ENCODE measurements around the gene ICAM3.
A peak's percentile ranks its signal among the peaks of the same experiment; 100 is the strongest.

Gene ICAM3

GRCh38 chr19:10318807-10319682, 20.4 kb downstream of the ICAM3 start:
- no peak overlapping the region for H3K4me3 Mint-ChIP-seq
- peaks cover 18% of the 10 kb centered on the region for H3K4me1 Mint-ChIP-seq
- H3K27ac Mint-ChIP-seq, result peak overlapping the region; percentile 19
- no peaks in the 10 kb centered on the region for H3K9me3 Mint-ChIP-seq
- peaks cover 32% of the 10 kb centered on the region for H3K36me3 Mint-ChIP-seq
- no peak for DNase-seq
- CTCF ChIA-PET, result no interaction called here
- no peaks in the 10 kb centered on the region for H3K27me3 Mint-ChIP-seq

GRCh38 chr19:10317857-10318462, 21.5 kb downstream of the ICAM3 start:
- Mint-ChIP-seq H3K27me3 (no peaks in the 10 kb centered on the region), H3K36me3 (peaks cover 26% of the 10 kb centered on the region), H3K4me3 (no peak overlapping the region), H3K4me1 (peaks cover 18% of the 10 kb centered on the region), H3K9me3 (no peaks in the 10 kb centered on the region), H3K27ac (no peak overlapping the region)
- no peak for DNase-seq
- CTCF ChIA-PET, result no interaction called here

DNA sequence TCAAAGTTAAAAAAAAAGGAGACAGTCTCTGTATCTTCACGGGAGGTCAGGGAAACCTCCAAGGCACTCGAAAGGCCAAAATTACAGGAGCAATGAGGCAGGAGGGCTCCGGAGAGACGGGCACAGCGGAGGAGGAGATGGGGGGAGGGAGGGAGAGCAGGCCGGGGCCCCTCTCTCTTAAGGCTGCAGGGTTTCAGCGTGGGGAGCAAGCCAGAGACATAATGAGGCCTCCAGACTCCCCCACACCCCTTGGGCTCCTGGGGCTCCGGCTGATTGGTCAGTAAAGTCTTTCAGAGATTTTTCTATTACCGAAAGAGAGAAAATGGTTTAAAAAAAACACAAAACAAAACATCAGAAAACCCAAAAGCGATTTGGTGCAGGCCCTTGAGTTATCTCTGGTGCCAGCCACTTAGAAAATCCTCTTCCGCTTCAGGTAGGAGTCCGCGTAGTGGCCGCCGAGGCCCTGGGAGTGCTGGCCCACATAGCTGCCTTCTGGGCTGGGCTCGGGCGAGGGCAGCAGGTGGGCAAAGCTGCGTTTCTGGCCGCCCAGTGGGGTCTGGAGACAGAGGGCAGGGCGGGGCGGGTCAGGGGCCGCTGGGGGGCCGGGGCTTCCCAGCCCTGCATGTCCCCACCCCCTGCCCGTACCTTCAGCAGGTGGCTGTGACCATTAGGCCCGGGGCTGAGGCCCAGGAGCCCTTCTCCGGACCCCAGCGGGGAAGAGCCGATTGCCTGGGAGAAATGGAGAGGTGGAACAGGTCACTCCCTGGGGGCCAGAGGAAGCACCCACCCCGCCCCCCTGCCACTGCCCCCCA, 22.2 kb downstream of the ICAM3 start:
- Mint-ChIP-seq H3K4me3 (no peak overlapping the region), H3K36me3 (peaks cover 26% of the 10 kb centered on the region), H3K27me3 (no peaks in the 10 kb centered on the region), H3K9me3 (no peaks in the 10 kb centered on the region), H3K4me1 (peaks cover 18% of the 10 kb centered on the region), H3K27ac (no peak overlapping the region)
- DNase-seq, result no peak
- CTCF ChIA-PET, result interaction anchor here (0.7 kb wide), 1 partner anchor 48 kb away, joined by 3 read pairs; no protein-coding TSS in a partner anchor

DNA sequence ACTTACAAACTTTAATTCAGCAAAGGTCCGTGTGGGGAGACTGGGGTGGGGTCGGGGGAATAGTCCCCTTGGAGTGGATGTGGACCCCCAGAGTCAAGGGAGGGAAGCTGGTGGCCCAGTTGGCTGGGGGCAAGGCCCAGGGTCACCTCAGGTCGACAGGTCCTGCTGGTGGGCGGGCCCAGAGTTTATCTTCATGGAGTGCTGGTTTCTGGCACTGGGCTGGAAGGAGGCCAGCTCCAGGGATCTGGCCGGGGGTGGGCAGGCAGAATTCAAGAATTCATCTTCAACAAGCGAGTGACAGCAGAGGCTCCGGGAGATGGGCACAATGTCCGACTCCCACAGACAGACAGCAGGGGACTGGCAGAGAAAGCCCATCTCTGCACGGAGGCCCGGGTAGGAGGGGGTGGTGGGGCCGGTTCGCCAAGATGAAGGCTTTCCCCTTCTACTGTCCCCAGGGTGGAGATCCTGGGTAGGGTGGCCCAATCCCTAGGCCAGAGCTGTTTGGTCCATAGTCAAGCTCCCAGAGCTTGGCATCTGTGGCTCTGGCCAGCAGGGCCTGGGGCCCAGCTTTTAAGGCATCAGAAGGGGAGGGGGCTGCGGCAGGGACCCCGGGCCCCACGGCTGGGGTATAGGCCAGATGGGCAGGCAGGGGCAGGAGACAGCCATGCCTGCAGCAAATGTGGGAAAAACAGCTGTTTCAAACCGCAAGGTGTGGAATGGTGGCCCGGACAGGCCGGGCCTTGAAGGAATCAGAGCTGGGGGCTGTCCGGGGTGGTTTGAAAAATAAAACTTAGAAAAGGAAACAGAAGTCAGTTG, 23.0 kb downstream of the ICAM3 start:
- no peak overlapping the region for H3K27ac Mint-ChIP-seq
- H3K36me3 Mint-ChIP-seq, result peaks cover 22% of the 10 kb centered on the region
- H3K9me3 Mint-ChIP-seq, result no peaks in the 10 kb centered on the region

DNA sequence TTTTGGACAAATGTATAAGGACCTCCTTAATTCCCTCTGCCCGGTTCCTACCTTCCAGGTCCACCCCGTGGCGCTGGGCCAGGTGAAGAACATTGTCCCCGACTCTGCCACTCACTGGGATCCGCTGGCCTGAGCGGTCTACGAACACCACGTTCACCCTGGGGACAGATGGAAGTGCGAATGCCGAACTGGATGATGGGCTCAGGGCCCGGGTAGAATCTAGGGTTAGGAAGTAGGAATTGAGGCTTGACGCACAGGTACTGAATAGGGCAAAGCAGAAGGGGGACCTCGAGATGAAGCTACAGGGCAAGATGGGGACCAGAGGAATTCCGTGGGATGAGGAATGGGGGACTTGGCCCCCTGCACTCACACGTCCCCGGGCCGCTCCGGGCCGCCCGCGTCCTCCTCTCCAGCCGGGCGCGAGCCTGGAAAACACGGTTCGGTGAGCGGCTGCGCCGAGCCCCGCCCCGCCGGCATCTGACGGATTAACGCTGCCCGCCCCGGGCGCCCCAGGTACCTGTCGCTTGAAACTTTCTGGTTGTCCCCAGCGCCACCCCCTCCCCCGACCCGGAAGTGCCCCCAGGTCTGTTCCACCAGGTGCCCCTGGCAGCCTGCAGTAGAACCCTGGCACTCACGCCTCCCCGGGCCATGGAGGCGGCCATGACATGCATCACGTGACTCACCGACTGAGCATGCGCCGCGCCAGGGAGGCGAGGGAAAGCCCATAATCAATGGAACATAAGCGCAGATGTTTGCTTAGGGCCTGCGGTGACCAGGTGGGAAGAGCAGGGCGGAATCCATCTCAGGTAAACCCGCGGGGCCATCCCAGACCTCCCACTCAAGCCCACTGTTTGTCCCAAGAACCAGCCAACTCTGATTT, 23.8 kb downstream of the ICAM3 start, which contains the start of gene FDX2:
FDX2 (minus strand) TSS at position 681 of the 880 bp plus-strand sequence; CDS start at position 662, 19 bp downstream.
- Mint-ChIP-seq H3K4me3 (peak within 1 kb of the TSS; percentile 78), H3K27me3 (no peaks in the 10 kb centered on the region), H3K36me3 (peaks cover 22% of the 10 kb centered on the region), H3K4me1 (peaks cover 18% of the 10 kb centered on the region), H3K27ac (peak within 1 kb of the TSS; percentile 28), H3K9me3 (no peaks in the 10 kb centered on the region)
- CTCF ChIA-PET, result interaction anchor here (0.6 to 2.2 kb wide), 3 partner anchors 9 to 73 kb away, joined by 4 to 6 read pairs (median 5); no protein-coding TSS in a partner anchor
- peak; percentile 93 for DNase-seq

More for the DNA sequence above, 23.0 kb downstream of the ICAM3 start:
- no peak for DNase-seq
- Mint-ChIP-seq H3K4me1 (peaks cover 18% of the 10 kb centered on the region), H3K27me3 (no peaks in the 10 kb centered on the region), H3K4me3 (peak overlapping the region; percentile 78)
- CTCF ChIA-PET, result interaction anchor here (0.7 to 2.2 kb wide), 2 partner anchors 47 to 57 kb away, joined by 3 to 5 read pairs; no protein-coding TSS in a partner anchor

DNA sequence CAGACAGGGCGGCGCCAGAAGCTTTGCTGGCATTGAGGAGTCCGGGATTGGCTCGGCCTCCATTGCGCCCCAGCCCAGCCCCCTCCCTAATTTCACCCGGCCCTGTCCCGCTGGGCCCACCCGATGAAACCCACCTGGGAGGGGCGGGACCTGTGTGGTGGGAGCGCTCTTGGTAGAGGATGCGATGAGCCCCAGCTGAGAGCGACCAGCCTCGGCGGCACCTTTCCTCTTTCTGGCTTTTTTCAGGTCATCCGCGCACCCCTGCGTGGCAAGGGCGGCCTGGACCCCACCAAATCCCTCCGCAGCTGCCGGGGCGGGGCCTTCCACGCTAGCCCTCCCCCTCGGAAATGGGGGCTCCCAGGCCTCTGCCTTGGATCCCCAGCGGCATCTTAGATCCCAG, 30.0 kb downstream of the ICAM3 start, which contains the start of gene ZGLP1:
ZGLP1 (minus strand) TSS at position 393 of the 400 bp plus-strand sequence.
- no peaks in the 10 kb centered on the region for H3K27me3 Mint-ChIP-seq
- no peaks in the 10 kb centered on the region for H3K36me3 Mint-ChIP-seq
- peaks cover 4% of the 10 kb centered on the region for H3K4me1 Mint-ChIP-seq
- no peak within 1 kb of the TSS for H3K4me3 Mint-ChIP-seq
- no peak for DNase-seq
- H3K27ac Mint-ChIP-seq, result no peak within 1 kb of the TSS
- no peaks in the 10 kb centered on the region for H3K9me3 Mint-ChIP-seq
- CTCF ChIA-PET, result no interaction called here

DNA sequence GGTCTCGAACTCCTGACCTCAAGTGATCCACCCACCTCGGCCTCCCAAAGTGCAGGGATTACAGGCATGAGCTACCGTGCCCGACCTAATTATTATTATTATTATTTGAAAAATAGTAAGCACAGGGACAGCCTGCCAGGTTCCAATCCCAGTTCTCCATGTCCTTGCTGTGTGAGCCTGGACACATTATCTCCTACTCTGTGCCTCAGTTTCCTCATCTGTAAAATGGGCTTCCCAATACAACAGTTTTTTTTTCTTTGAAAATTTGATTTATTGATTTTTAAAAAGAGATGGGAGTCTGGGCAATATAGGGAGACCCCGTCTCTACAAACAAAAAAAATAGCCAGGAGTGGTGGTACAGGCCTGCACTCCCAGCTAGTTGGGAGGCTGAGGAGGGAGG, 33.1 kb downstream of the ICAM3 start:
- DNase-seq, result no peak
- Mint-ChIP-seq H3K4me1 (no peaks in the 10 kb centered on the region), H3K36me3 (no peaks in the 10 kb centered on the region), H3K27ac (no peak overlapping the region), H3K27me3 (peaks cover 18% of the 10 kb centered on the region), H3K4me3 (no peak overlapping the region), H3K9me3 (no peaks in the 10 kb centered on the region)
- CTCF ChIA-PET, result interaction anchor here (1.5 kb wide), 1 partner anchor 83 kb away, joined by 5 read pairs; no protein-coding TSS in a partner anchor

DNA sequence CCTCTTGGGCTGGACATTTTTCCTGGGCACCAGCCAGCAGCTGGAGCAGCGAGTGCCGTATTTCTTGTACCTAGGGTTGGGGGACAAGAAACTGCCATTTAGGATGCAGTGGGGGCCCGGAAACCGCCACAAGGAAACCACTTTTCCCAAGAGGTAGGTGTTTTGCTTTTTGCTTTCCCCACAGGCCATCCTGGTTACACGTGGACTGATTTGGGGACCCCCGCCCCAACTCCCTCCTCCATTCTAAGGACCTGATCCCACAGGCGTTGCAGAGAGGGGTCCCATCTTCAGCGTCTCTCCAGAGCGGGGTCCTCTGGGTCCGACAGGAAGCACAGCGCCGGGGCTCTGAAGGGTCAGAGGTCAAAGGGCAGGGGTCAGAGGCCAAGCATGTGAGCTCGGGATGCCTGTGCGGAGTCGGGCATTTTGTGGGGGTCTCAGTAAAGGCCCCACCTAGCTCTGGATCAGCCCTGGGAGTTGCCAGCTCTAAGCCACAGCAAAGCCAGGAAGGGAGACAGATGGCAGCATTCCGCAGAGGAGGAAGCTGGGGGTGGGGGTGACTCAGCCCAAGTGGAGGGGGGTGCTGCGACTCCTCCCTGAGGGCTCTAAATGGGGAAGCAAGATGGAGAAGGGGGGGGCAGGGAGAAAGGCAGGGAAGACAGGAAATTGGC, 34.2 kb downstream of the ICAM3 start:
- CTCF ChIA-PET, result interaction anchor here (1.5 kb wide), 1 partner anchor 84 kb away, joined by 5 read pairs; no protein-coding TSS in a partner anchor
- Mint-ChIP-seq H3K27ac (no peak overlapping the region), H3K4me1 (no peaks in the 10 kb centered on the region), H3K4me3 (no peak overlapping the region), H3K36me3 (no peaks in the 10 kb centered on the region), H3K27me3 (peaks cover 25% of the 10 kb centered on the region), H3K9me3 (no peaks in the 10 kb centered on the region)
- no peak for DNase-seq

DNA sequence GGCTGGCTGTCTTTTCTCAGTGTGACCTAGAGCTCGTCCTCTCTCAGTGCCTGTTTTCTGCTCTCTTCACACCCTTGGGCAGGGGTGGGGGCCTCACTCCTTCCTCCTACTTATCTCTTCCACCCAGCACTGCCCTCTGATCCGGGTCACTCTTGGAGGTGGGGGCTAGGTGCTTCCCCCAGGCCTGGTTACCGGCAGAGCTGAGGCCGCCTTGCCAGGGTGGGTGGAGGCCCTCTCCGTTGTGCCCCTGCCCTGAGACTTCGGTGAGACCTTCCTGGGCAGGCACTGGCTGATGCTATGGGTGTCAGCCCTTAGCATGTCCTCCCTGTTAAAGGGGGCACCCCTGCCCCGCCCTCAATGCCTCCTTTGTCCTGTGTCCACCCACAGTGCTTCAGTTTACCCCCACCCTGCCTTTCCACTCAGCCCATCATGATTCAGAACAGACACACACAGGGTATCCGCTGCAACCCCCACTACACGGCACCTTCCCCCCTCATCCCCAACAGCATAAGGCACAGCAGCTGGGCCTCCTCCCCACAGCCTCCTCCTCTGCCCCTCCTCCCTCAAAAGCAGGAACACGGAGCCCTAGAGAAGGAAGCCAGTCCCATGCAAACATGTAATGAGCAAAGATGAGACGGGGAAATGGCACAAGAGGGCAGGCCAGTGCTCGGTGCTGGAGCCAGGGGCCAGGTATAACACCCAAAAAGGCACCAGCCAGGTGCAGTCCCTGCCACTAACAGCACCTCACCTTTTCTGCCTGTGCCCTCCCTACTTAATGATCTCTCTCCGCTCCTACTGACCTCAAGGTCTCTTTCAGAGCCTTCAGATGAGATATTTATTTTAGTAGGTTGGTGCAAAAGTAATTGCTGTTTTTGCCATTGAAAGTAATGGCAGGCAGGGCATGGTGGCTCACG, 39.6 kb downstream of the ICAM3 start:
- peaks cover 3% of the 10 kb centered on the region for H3K36me3 Mint-ChIP-seq
- DNase-seq, result no peak
- CTCF ChIA-PET, result no interaction called here

DNA sequence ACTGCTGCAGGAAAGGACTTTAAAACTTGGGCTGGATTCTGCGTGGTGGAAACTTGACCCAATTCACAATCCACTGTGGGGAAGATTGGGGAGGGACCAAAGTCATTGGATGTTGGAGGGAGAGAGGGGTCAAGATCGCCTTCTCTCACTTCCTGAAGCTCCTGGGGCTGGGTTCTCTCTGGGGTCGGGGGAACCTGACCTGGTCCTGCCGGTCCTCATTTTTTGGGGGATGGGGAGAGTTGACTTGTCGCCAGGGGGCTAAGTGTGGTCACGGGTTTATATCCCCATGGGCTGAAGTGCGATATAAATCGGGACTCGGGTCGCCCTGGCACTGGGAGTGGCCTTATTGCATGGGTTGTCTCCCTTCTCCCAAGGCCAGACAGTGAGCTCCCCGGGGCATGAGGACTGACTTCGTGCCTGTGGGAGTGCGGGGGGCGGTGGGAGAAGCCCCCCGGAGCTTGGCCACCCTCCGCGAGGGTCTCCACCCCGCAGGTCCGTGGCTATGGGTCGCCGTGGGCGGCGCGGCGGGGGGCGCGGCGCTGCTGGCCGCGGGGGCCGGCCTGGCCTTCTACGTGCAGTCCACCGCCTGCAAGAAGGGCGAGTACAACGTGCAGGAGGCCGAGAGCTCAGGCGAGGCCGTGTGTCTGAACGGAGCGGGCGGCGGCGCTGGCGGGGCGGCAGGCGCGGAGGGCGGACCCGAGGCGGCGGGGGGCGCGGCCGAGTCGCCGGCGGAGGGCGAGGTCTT, 43.4 kb downstream of the ICAM3 start:
- peaks cover 40% of the 10 kb centered on the region for H3K4me1 Mint-ChIP-seq
- peak overlapping the region; percentile 76 for H3K4me3 Mint-ChIP-seq
- no peak for DNase-seq
- CTCF ChIA-PET, result interaction anchor here (0.6 to 1.9 kb wide), 3 partner anchors 24 to 104 kb away, joined by 3 to 5 read pairs (median 3); no protein-coding TSS in a partner anchor
- H3K27me3 Mint-ChIP-seq, result peaks cover 95% of the 10 kb centered on the region
- H3K9me3 Mint-ChIP-seq, result peaks cover 2% of the 10 kb centered on the region
- H3K27ac Mint-ChIP-seq, result peak overlapping the region; percentile 75
- H3K36me3 Mint-ChIP-seq, result peaks cover 14% of the 10 kb centered on the region

More for the DNA sequence above, 39.6 kb downstream of the ICAM3 start:
- Mint-ChIP-seq H3K27me3 (peaks cover 78% of the 10 kb centered on the region), H3K4me1 (peaks cover 12% of the 10 kb centered on the region), H3K4me3 (no peak overlapping the region), H3K9me3 (no peaks in the 10 kb centered on the region), H3K27ac (no peak overlapping the region)
